G401 (cell line): Measurements from ENCODE around the gene FAAH. TPM values are rescaled to one million over a fixed set of nuclear protein-coding genes. Genes with fewer than 3 reads are reported as not detected.
A peak's percentile ranks its signal among the peaks of the same experiment; 100 is the strongest.

Experiments
- DNase-seq: peaks from one replicate; pipeline ENCODE4 v3.0.0-alpha.2; 2015; ENCODE audit warnings: low spot score
- in situ Hi-C: cut with HindIII; loops from 2 replicates; pipeline ENCODE4 v1.10.0; 2016; ENCODE audit warnings: low sequenced_read_pairs, mixed read lengths
- total RNA-seq: library from RNA; depleted of rRNA; stranded (reverse); fragments of >200 nt; shearing (Covaris generic); gene quantifications from 2 replicates; pipeline ENCODE4 v1.2.3, GENCODE V29; 2014

Gene FAAH
- total RNA-seq, 1 experiment from 2014 or later = not detected

DNA sequence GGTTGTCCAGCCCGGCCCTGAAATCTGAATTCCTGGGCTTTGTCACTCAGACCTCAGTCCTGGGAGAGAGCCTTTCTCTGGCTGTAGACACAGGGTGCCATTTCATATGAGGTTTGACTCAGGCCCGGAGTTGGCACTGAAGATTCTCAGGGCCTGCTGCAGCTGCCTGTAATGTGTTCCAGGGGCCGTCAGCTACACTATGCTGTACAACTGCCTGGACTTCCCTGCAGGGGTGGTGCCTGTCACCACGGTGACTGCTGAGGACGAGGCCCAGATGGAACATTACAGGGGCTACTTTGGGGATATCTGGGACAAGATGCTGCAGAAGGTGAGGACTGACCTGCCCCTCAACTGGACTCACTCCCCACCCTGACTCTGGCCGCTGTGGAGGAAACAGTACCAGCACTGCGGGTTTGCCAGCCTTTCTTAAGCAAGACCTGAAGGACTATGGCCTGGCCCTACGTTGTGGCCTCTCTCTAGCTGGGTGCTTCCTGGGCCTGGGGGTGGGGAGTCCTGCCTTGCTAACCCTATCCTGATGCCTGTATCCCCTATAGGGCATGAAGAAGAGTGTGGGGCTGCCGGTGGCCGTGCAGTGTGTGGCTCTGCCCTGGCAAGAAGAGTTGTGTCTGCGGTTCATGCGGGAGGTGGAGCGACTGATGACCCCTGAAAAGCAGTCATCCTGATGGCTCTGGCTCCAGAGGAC, 18.9 kb downstream of the FAAH start:
- in situ Hi-C loops = no loop called here
- no peak for DNase-seq

GRCh38 chr1:46413596-46413985, 19.5 kb downstream of the FAAH start:
- in situ Hi-C loops = no loop called here
- DNase-seq = peak; percentile 12

DNA sequence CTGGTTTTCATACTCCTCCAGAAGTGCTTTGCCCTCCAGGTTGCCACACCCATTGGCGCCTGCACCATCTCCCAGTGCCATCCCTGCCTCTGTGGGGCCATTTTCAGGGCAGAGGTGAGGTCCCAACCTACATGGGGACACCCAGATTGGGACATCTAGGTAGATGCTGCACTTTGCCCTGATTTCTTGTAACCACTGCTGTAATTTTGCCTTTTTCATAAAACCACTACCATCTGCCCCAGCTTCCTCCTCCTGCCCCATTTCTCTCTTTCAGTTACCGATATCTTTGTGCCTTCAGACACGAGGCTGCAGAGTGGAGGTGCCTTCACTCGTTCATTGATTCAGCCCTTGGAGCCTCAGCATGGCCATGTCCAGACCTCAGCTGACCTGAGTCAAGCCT, 21.4 kb downstream of the FAAH start:
- in situ Hi-C loops = no loop called here
- DNase-seq = no peak

- in situ Hi-C loops = no loop called here
- no peak for DNase-seq
Observed at GRCh38 chr1:46418976-46419375, 24.9 kb downstream of the FAAH start.

- in situ Hi-C loops = no loop called here
- DNase-seq = no peak
Observed at GRCh38 chr1:46420533-46420915, 26.4 kb downstream of the FAAH start.

DNA sequence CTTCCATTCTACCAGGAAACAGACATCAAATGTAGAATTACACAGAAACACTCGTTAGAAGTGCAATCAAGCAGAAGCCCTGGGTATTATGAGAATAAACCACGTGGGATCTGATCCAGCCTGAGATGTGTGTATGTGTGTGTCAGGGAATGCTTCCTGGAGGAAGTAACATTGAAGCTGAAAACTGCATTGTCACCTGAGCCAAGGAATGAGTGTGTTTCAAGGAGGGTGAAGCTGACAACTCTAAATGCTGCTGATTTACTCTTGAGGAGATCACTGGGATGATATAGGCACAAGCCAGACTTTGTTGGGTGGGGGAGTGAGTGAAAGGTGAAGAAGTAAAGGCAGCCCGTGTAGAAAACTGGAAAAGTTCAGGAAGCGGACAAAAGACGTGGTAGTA, 27.6 kb downstream of the FAAH start:
- no peak for DNase-seq
- in situ Hi-C loops = no loop called here

GRCh38 chr1:46422261-46422871, 28.2 kb downstream of the FAAH start:
- no peak for DNase-seq
- in situ Hi-C loops = no loop called here

DNA sequence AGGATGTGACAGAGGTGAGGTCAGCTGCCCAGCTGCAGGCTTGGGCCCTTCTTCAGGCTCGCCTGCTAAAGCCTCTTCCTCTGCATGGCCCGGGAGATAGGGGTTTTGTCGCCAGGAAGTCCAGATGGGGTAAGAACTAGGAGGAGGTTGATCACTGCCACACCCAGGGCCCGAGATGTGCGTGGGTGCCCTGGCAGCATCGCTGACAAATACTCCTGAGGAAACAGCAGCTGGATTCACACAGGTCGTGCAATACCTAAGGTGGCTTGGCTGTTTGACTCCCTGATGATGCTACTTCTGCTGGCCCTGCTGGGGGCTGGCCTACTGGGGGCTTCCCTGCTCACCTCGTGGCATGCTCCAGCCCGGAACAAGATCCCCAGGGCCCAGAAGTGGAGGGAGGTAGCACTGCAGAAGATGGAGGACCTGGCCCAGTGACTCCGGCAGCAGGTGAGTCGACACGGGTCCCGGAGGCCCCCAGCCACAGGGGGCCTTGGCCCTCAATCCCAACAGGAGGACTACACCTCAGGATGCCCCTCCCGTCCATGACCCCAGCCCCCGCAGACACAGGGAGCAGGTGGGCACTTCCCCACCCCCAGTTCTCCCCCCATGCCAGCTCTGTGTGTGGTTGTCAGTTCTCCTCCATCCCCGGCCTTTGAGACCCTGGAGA, 29.6 kb downstream of the FAAH start:
- in situ Hi-C loops = no loop called here
- no peak for DNase-seq

DNA sequence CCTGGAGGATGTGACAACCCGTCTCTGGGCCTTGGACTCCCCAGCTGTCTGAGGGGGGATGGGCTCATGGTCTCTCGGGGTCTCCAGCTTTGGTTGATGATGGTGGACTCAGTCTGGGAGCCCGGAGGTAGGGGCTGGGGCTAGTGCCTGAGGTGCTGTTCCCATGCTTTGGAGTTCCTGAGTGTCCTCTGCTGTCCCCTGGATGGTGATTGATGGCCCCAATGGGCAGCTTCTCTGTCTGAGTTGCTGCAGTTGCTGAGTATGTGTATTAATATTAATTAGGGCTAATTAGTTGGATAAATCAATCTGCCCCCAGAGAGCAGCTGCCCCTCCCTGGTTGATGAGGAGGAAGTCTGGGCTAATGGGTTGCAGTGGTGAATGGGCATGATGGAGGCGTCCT, 30.6 kb downstream of the FAAH start:
- in situ Hi-C loops = no loop called here
- DNase-seq = no peak

DNA sequence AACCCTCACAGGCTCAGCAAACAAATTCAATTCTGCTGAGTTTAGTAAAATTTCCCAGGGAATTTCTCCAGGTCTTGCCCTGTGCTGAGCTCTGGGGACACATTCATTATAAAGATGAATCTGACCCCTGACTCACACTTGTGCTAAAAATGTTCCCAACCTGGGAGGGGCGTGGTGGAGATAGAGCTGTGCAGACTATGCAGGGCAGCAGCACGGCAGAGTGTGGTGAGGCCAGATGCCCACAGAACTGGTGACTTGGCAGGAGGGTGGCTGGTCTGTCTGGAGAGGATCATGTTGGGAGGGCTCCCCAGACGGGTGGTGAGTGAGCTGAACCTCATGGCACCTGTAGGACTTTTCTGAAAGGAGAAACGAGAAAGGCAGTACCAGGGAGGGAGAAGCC, 31.6 kb downstream of the FAAH start:
- DNase-seq = no peak
- in situ Hi-C loops = no loop called here

DNA sequence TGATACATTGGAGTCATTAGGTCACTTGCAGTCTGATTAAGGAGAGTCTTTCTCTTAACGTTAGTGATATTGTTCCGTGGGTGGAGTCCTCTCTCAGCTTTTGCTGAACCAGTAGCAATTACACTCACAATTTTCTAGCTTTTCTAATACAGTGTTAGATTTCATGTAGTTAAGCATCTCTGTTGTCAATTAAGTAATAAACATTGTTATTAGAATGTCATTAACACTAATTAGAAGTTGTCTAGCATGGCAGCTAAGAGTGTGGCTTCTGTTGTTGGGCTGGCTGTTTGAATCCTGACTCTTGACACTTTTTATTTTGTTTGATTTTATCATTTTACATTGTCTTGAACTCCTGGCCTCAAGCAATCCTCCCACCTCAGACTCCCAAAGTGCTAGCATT, 33.4 kb downstream of the FAAH start:
- DNase-seq = no peak
- in situ Hi-C loops = no loop called here

DNA sequence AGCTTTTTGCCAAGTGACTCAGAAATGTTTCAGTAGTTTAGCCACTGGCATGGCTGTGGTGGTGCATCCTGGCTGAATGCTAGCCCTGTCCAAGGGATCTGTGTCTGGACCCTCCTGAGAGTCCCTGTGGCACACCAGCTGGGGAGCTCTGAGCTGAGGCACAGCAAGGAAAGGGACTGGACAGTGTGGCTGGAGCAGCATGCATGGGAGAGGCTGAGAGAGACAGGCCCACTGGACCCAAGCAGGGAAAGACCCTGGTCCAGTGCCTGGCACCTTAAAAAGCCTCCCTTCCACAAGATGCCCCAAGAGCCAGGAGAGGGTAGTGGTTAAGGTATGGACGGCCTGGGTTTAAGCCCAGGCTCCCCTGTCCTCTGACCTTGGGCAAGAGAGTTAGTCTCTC, 35.3 kb downstream of the FAAH start:
- in situ Hi-C loops = no loop called here
- DNase-seq = no peak

DNA sequence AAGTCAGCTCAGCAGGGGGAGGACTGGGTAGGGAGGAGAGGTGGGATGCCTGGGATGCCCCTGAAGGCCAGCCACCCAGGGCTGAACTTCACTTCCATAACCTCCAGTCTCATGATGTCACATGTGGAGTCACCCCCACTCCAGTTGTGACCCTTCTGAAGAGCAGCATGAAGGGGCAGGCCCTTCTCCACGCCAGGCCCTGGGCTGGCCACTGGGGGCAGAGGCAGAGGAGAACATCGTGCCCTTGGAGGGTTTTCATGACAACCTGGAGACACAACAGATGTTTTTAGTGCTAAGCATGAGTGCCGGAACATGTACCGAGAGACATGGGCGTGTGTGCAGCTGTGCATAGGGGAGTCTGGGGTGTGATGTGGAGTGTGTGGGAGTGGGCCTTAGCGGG, 37.6 kb downstream of the FAAH start:
- in situ Hi-C loops = loop anchor here (10.0 kb wide), 1 partner anchor 93 kb away; no protein-coding TSS in a partner anchor
- DNase-seq = no peak

DNA sequence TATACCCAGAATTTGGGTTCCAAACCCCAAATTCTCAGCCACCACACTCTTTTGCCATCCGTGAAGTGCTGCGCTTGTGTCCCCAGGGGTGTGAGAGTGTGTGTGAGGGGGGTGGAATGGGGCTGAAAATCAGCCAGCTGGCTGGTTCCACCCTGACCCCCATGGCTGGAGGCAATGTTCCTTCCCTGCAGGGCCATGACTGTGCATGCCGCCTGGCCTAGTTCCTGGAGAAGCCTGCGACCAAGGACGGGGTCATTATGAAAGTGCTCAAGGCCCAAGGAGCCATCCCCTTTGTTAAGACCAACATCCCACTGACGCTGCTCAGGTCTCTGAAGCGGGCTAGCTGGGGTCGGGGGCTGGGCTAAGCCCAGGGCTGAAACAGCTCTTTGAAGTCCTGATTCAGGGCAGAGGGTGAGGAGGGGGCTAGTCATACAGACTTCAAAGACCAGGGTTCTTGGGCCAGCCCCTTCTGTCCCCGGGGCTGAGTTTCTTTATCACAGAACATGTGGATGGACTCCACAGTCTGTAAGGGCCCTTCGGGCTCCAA, 38.7 kb downstream of the FAAH start:
- in situ Hi-C loops = loop anchor here (10.0 kb wide), 1 partner anchor 92 kb away; no protein-coding TSS in a partner anchor
- no peak for DNase-seq

GRCh38 chr1:46434358-46434757, 40.2 kb downstream of the FAAH start:
- in situ Hi-C loops = loop anchor here (10.0 kb wide), 1 partner anchor 90 kb away; no protein-coding TSS in a partner anchor
- no peak for DNase-seq

- no peak for DNase-seq
- in situ Hi-C loops = loop anchor here (10.0 kb wide), 1 partner anchor 88 kb away; no protein-coding TSS in a partner anchor
Observed at GRCh38 chr1:46436844-46437243, 42.7 kb downstream of the FAAH start.

GRCh38 chr1:46437723-46438122, 43.6 kb downstream of the FAAH start:
- DNase-seq = no peak

GRCh38 chr1:46438346-46438745, 44.2 kb downstream of the FAAH start:
- in situ Hi-C loops = loop anchor here (10.0 kb wide), 1 partner anchor 86 kb away; no protein-coding TSS in a partner anchor
- no peak for DNase-seq

More at GRCh38 chr1:46437723-46438122, 43.6 kb downstream of the FAAH start:
- in situ Hi-C loops = loop anchor here (10.0 kb wide), 1 partner anchor 87 kb away; no protein-coding TSS in a partner anchor

- in situ Hi-C loops = no loop called here
- DNase-seq = no peak
Observed at GRCh38 chr1:46440478-46440877, 46.4 kb downstream of the FAAH start.
